Dermis lymphatic vessel endothelial cell (primary cell): ENCODE data around the gene TRIM40. TPM values are rescaled to one million over a fixed set of nuclear protein-coding genes. Genes with fewer than 3 reads are reported as not detected.

ENCODE experiments used
- total RNA-seq: library from RNA; depleted of rRNA; stranded (reverse); fragments of >200 nt; gene quantifications from 2 replicates; pipeline ENCODE4 v1.2.1, GENCODE V29; 2014

TRIM40 gene, protein sequence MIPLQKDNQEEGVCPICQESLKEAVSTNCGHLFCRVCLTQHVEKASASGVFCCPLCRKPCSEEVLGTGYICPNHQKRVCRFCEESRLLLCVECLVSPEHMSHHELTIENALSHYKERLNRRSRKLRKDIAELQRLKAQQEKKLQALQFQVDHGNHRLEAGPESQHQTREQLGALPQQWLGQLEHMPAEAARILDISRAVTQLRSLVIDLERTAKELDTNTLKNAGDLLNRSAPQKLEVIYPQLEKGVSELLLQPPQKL
- total RNA-seq, result not detected in 2 replicates

DNA sequence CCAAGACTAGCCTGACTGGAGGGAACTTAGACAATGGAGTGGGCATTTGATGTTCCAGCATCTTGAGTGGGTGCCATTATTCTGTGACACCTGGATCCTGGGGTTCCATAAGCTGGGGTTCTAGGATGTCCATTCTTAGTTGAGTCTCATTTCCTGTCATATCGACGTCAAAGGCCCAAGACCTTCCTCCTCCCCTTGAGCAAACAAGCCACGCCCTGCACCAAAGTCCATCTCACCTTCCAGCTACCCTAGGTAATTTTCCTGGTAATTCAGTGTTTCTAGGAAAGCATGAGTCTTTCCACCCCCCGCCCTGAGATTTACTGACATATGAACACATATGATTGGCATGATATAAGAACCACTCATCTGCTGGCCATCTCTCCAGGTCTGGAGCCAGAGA lies at the start of gene TRIM40:
Gene TRIM40 (plus strand): TSS at position 384 of the 400 bp plus-strand sequence. CDS start 897 bp downstream, outside the sequence.

GRCh38 chr6:30113003-30113759 lies 22.8 kb upstream of the TRIM40 start, which contains the start of gene TRIM31:
Gene TRIM31 (minus strand): TSS chr6:30113090. CDS start chr6:30112805, 285 bp downstream.

GRCh38 chr6:30160785-30161531 lies 25.0 kb downstream of the TRIM40 start, which contains the start of gene TRIM10:
Gene TRIM10 (minus strand): TSS chr6:30161211. CDS start chr6:30160858, 353 bp downstream.

GRCh38 chr6:30163090-30163917 lies 27.4 kb downstream of the TRIM40 start, which contains the start of gene TRIM15:
Gene TRIM15 (plus strand): TSS chr6:30163546. CDS start chr6:30163685, 139 bp downstream.

Other genes with a start within 250 kb of the TRIM40 start
- 592 and 1,002 TPM in 2 replicates for gene HLA-A, start 193.6 kb upstream of the TRIM40 start, total RNA-seq
- gene POLR1H, start 74.9 kb upstream of the TRIM40 start, total RNA-seq, result 25.9 and 45.5 TPM in 2 replicates
- 11.1 and 12.6 TPM in 2 replicates for gene PPP1R11, start 68.9 kb upstream of the TRIM40 start, total RNA-seq
- gene RNF39, start 60.4 kb upstream of the TRIM40 start, total RNA-seq, result under 0.01 TPM in 1 of 2 replicates, not detected in the other
- not detected in 2 replicates for gene TRIM31, start 23.1 kb upstream of the TRIM40 start, total RNA-seq
- gene TRIM10, start 25.1 kb downstream of the TRIM40 start, total RNA-seq, result not detected in 2 replicates
- gene TRIM15, start 27.4 kb downstream of the TRIM40 start, total RNA-seq, result not detected in 2 replicates
- 24.2 and 26.7 TPM in 2 replicates for gene TRIM26, start 77.3 kb downstream of the TRIM40 start, total RNA-seq
- gene TRIM39, start 190.8 kb downstream of the TRIM40 start, total RNA-seq, result 9.6 and 10.0 TPM in 2 replicates
- gene RPP21, start 209.0 kb downstream of the TRIM40 start, total RNA-seq, result 16.1 and 19.7 TPM in 2 replicates